IPS DF 4.7 (cell line): ENCODE data around the gene TEF.

ENCODE experiments used
- DNase-seq: peaks from one replicate; pipeline ENCODE4 v3.0.0-alpha.2; 2013; ENCODE audit warnings: low spot score; ENCODE audit errors: extremely low read depth

Gene TEF, protein sequence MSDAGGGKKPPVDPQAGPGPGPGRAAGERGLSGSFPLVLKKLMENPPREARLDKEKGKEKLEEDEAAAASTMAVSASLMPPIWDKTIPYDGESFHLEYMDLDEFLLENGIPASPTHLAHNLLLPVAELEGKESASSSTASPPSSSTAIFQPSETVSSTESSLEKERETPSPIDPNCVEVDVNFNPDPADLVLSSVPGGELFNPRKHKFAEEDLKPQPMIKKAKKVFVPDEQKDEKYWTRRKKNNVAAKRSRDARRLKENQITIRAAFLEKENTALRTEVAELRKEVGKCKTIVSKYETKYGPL

DNA sequence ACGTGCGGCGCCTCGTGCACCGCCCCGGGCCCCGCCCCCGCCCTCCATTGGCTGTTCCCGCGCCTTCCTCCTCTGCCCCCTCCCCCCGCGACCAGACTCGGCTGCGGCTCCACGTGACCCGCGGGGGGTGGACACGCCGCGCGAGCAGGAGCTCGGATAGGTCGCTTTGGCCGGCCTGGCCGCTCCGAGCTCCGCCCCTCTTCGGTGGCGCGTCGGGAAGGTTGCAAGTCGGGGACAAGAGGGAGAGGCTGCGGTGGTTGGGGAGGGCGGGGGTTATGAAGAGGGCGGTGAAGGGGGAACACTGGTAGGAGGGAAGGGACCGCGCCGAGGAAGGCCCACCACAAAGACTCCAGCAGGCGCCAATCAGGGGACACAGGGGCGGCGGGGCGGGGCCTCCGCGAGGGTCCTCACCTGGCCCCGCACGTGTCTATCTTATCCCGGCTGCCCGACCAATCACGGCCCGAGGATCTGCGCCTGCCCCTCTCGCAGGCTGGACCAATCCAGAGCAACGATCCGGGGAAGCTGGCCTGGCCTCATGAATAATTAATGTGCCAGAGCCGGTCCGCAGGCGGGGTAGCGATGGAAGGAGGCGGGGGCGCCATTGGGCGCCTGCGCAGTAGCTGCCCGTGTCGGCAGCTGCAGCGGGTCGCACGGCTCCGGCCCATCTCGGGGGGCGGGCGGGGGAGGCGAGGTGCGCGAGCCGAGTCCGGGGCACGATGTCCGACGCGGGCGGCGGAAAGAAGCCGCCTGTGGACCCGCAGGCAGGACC lies at the start of gene TEF:
Gene TEF, plus strand, starts transcription at position 614 of the 769 bp plus-strand sequence. Its CDS starts 103 bp downstream, at position 717.
- peak; percentile 79 for DNase-seq

DNA sequence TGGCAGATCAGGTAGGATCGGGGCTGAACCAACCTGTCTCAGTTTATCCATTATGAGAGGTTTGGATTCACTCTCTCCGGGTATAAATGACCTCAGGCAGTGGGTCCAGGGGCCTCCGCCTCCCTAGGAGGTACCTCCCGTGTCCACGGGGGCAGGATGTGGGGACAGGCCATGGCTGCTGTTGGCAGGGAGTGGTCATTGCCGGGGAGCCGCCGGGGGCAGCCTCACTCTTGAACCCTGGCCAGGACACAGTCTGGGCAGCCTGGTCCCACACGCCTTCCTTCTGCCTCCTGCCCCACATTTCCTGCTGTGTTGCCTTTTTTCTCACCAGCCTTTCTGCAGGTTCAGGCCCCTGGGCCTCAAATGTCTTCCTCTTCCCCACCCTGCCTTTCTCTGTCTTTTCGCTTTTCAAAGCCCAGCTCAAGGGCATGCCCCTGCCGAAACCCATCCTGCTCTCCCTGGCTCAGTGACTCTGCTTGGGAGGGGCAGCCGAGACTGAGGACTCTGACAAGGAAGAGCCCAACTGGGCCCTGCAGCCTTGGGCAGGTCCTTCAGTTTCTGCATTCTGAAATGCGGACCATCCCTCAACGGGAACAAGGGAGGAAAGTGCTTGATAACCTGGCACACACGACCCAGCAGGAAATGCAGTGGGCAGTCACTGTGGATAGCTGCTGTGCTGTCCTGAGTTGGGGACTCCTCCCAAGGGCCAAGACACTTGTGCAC lies 49.4 kb upstream of the TEF start:
- DNase-seq = no peak

- no peak for DNase-seq
Measured at GRCh38 chr22:41333806-41334205, 47.9 kb upstream of the TEF start.

DNA sequence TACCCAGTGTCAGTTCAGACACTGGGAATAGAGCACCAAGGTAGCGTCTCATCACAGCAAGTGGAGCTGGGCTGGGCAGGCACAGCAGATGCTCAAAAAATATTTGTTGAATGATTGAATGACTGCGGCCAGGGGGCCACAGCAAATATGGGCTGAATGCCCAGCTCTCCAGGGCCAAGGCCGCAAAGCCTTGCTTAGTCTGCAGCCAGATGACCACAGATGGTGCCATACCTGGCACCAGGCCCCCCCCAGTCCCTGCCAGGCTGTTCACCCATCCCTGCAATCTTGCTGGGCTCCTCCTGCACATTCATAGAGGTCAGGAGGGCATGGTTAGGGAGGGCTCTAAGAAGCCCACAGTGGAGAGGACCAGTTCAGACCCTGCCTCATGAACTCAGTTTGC lies 47.5 kb upstream of the TEF start:
- no peak for DNase-seq

GRCh38 chr22:41334951-41335635 lies 46.6 kb upstream of the TEF start:
- DNase-seq = no peak

DNA sequence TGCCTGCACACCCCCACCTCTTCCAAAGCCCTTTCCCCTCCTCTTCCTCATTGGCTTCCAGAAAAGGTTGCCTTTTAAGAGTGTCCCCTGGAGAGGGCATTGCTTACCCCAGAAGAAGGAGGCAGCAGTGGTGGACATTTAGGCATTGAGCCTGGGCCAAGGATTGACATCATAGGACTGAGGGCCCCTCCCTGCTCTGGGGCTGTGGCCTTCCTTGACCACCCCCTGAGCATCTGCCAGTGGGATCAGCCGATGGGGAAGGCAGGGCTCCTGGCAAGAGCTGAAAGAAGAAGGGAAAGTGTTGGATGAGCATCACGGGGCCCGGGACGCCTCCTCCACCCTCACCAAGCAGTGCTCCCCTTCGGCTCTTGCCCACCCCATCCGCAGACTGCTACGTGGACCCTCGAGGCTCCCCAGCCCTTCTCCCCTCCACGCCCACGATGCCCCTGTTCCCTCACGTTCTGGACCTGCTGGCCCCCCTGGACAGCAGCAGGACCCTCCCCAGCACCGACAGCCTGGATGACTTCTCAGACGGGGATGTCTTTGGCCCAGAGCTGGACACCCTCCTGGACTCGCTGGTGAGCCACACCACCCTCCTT lies 43.0 kb upstream of the TEF start:
- no peak for DNase-seq

DNA sequence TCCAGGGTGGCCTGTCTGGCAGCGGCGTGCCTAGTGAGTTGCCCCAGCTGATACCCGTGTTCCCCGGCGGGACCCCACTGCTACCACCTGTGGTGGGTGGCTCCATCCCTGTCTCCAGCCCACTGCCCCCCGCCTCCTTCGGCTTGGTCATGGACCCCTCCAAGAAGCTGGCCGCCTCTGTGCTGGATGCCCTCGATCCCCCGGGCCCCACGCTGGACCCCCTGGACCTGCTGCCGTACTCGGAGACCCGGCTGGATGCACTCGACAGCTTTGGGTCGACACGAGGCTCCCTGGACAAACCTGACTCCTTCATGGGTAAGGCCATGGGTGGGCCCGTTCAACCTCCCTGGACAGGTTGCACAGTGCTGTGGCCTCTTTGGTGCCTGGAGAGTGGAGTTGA lies 41.9 kb upstream of the TEF start:
- DNase-seq = no peak

GRCh38 chr22:41340357-41340756 lies 41.4 kb upstream of the TEF start:
- no peak for DNase-seq

DNA sequence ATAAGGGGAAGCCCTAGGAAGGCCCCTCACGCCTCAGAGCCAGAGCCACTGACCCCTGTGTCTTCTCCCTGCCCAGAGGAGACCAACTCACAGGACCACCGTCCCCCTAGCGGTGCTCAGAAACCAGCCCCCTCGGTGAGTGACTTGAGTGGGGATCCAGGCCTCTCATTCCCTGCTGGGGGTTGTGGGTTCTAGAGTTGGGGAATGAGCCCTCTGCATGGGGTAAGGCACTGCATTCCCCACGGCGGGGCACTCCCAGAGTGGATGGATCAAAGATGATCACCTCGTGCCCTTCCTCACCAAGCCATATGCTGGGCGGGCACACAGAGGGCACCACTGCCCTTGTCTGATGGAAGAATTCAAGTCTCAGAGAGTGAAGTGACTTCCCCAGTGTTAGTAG lies 40.7 kb upstream of the TEF start:
- DNase-seq = no peak

DNA sequence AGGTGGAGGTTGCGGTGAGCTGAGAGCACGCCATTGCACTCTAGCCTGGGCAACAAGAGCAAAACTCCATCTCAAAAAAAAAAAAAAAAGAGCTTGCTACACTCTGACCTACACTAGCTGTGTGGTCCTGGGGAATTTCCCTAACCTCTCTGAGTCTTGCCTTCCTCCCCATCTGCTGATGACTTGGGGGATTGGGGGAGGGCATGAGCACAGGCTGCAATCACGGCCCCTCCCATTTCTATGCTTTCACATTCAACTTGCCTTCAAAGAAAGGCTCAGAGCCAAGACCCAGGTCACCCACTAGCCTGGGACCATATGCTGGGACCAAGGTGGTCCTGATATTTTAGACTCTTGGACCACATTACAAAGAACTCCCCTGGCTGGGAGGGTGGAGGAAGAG lies 39.8 kb upstream of the TEF start:
- DNase-seq = no peak

DNA sequence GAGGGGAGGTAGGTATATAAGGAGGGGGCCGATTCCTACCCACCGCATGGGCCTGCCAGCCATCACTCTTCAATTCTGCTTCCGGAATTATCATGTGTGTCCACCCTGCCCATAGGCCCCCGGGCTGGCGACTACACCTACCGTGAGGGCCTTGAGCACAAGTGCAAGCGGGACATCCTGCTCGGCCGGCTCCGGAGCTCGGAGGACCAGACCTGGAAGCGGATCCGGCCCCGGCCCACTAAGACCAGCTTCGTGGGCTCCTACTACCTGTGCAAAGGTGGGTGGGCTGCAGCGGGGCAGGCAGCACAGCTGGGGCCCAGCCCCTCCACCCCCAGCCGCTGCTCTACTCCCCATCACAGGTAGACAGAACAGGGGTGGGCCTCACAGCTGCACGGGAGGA lies 38.4 kb upstream of the TEF start:
- no peak for DNase-seq

DNA sequence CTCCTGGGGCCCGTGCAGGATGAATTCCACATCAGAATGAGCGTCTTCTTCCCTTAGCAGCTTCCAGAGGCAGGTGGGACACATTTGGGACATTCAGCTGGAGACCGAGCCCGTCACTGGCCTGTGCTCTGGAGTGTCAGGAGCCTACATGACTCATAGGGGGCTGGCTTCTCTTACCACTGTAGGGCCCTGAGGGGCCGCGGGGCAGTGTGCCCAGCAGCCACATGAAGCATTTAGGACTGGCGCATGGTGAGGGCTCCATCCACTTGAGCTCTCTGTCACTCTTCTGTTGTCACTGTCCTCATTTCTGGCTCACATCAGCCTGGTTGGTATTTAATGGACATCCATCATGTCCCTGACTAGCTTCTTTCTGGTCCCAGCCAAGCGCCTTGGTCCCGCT lies 38.0 kb upstream of the TEF start:
- no peak for DNase-seq

DNA sequence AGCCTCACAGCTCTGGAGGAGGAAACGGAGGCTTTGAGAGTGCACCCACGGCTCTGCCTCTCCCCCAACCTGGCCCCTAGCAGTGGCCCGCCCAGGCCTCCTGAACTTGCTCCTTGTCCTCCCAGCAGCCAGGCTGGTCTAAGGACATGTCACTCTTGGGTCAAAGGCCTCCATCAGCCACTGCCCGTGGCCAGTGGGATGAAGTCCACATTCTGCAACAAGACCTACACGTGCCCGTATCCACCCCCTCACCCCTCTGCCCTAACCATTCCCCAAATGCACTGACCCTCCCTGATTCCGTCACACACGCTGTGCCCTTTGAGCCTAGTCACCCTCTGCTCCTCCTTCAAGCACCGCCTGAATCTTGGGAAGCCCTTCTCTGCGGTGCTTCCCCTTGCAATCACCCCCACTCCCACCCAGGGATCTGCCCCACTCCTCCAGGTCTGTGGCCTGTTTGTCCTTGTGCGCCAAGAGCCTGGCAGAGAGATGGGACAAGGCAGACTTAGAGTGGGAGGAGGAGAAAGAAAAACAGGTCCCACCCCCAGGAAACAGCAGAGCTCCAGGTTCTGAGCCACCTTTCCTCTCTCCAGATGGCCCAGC lies 37.5 kb upstream of the TEF start:
- DNase-seq = no peak

GRCh38 chr22:41345807-41346335 lies 35.9 kb upstream of the TEF start:
- DNase-seq = no peak

DNA sequence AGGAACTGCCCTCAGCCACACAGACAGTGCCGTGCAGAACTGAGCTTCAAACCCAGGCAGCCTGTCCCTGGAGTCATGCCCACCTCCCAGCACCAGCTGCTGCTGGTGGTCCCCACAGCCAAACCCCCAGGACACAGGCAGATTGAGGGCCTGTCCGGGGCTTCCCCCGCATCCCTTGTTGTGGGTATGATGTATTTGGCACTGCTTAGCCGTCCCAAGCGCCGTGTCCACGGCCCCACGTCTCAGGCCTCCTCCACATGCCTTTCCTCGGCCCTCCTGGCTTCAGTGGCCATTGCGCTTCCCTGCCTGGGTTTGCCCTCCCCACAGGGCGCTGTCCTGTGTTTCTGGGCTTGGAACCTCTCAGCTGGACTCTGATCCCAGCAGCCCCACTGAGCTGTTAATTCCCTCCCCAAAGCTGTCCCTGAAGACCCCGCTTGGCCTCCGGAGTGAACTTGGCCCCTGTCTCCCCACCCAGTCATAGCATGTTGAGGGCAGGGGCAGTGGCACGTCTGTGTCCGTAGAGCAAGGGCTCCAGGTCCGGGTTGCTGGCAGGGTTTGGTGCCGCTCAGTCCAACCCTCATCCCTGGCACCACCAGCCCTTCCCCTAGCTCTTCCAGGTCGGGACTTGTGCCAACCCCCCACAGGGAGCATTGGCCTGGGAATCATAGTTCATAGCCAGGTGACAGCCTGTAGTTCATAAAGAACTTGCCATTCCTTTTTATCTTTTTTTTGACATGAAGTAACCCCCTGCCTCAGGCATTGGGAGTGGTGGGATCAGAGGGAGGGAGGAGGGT lies 34.5 kb upstream of the TEF start:
- DNase-seq = no peak

DNA sequence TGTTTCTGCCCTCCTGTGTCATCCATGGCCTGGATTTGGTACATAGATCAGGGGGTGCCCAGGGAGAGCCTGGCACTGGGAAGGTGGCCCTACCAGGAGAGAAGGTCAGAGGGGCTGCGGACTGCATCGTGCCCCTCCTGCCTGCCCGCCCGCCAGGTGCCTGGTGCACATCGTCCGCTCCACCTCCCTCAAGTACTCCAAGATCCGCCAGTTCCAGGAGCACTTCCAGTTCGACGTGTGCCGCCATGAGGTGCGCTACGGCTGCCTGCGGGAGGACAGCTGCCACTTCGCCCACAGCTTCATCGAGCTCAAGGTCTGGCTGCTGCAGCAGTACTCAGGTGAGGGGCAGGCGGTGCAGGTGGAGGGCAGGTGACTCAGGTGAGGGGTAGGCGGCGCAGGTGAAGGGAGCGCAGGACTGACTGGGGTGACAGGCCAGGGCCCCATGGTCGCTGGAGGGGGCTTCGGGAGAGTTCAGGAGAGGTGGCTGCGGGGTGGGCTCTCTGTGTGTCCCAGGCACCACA lies 32.7 kb upstream of the TEF start:
- DNase-seq = no peak

GRCh38 chr22:41350087-41350486 lies 31.7 kb upstream of the TEF start:
- DNase-seq = no peak

GRCh38 chr22:41351011-41351410 lies 30.7 kb upstream of the TEF start:
- DNase-seq = no peak

- DNase-seq = no peak
Measured at GRCh38 chr22:41352058-41352457, 29.7 kb upstream of the TEF start.
